Prostate gland (tissue), 2 donors: ENCODE results near the gene LZTS3.

Source experiments
- POLR2AphosphoS5 ChIP-seq: sonication (generic); formaldehyde crosslinking; IDR thresholded peaks from one replicate; pipeline ENCODE4 v1.6.1; 2017; ENCODE audit warnings: antibody characterized with exemption
- TF ChIP-seq, protein P1 (sequence below), 4 experiments: fragments of 200-600 bp in 2 of 4; fragments of 450-650 bp in 2 of 4; sonication (generic) in 2 of 4; IDR thresholded peaks; 1 replicate in 3 of 4; 2 replicates in 1 of 4; pipeline ENCODE4 v1.5.1; 2016 to 2019; ENCODE audit warnings: antibody characterized with exemption in 4 of 4, mild to moderate bottlenecking in 2 of 4, moderate library complexity in 2 of 4

DNA sequence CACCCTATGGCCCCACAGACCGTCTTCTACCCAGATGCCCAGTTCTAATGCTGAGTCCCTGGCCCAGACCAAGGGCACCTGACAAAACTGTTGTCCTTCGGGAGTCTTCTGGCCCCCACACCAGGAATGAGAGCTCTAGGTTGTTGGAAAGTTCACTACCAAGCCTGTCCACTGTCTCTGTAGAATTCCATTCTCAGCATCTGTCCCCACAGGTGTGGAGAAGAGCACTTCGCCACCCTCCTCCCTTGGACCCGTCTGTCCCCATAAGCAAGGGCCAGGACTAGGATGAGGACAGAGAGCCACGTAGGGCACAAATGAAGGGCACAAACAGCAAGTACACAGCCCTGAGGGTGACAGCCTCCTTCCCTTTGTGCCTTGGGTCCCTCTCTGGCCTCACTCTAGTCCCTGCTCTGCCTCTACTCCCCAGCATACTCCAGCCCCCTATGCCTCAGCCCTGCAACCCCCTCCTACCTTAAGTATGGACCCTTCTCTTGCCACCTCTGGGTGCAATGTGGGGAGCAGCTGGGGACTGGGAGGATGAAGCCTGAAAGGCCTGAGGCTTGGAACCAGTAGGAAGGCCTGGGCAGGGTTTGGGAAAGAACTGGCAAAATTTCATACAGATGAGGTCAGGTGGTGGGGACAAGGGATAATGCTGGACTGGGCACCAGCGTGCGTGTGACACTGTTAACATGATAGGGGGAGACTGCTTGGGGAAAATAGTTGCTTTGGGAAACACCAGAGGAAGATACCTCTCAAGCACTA, 4.3 kb downstream of the LZTS3 start:
- TF ChIP-seq, protein P1, sequence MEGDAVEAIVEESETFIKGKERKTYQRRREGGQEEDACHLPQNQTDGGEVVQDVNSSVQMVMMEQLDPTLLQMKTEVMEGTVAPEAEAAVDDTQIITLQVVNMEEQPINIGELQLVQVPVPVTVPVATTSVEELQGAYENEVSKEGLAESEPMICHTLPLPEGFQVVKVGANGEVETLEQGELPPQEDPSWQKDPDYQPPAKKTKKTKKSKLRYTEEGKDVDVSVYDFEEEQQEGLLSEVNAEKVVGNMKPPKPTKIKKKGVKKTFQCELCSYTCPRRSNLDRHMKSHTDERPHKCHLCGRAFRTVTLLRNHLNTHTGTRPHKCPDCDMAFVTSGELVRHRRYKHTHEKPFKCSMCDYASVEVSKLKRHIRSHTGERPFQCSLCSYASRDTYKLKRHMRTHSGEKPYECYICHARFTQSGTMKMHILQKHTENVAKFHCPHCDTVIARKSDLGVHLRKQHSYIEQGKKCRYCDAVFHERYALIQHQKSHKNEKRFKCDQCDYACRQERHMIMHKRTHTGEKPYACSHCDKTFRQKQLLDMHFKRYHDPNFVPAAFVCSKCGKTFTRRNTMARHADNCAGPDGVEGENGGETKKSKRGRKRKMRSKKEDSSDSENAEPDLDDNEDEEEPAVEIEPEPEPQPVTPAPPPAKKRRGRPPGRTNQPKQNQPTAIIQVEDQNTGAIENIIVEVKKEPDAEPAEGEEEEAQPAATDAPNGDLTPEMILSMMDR (IDR thresholded peaks at IDR 0.05), result no peak
- TF ChIP-seq POLR2AphosphoS5, result no peak
